Vagina (tissue), 2 donors: ENCODE data around the gene UTP11. TPM values are rescaled to one million over a fixed set of nuclear protein-coding genes. Genes with fewer than 3 reads are reported as not detected.

Source experiments
- DNase-seq, 2 donors: peaks; one replicate each; pipeline ENCODE4 v3.0.0-alpha.2; 2017; ENCODE audit errors: extremely low spot score in 2 of 2
- H3K27ac ChIP-seq: fragments of 200-600 bp; sonication (generic); one replicate; pipeline ENCODE4 v1.5.1; 2019
- H3K27me3 ChIP-seq: fragments of 200-600 bp; sonication (generic); one replicate; pipeline ENCODE4 v1.5.1; 2019
- H3K36me3 ChIP-seq, 2 donors: fragments of 200-600 bp; sonication (generic); one replicate each; pipeline ENCODE4 v1.5.1; 2017 to 2019
- H3K4me1 ChIP-seq: fragments of 200-600 bp; sonication (generic); one replicate; pipeline ENCODE4 v1.5.1; 2019
- H3K4me3 ChIP-seq, 2 donors: fragments of 200-600 bp; sonication (generic); 1 replicate in 1 of 2; 2 replicates in 1 of 2; pipeline ENCODE4 v1.5.1; 2016 to 2019
- H3K9me3 ChIP-seq: fragments of 200-600 bp; sonication (generic); one replicate; pipeline ENCODE4 v1.5.1; 2019
- POLR2A ChIP-seq, 2 donors: fragments of 450-650 bp; IDR thresholded peaks; one replicate each; pipeline ENCODE4 v1.6.1; 2017; ENCODE audit warnings: antibody characterized with exemption in 2 of 2, mild to moderate bottlenecking in 2 of 2, moderate library complexity in 2 of 2
- POLR2AphosphoS5 ChIP-seq, 2 donors: sonication (generic); formaldehyde crosslinking; IDR thresholded peaks; one replicate each; pipeline ENCODE4 v1.9.0; 2017; ENCODE audit warnings: antibody characterized with exemption in 2 of 2, mild to moderate bottlenecking in 2 of 2, low read depth in 1 of 2; ENCODE audit not compliant: insufficient read depth in 1 of 2
- intact Hi-C: fragments of 100-400 bp; cut with DNase I; formaldehyde crosslinking; loops from one replicate; pipeline ENCODE4 v1.15.1; 2023
- total RNA-seq: library from RNA; depleted of rRNA; stranded (reverse); fragments of >200 nt; gene quantifications from one replicate; pipeline ENCODE4 v1.2.3, GENCODE V29; 2016
- TF ChIP-seq, protein P1 (sequence below), 3 experiments: fragments of 450-650 bp in 2 of 3; fragments of 200-600 bp in 1 of 3; sonication (generic) in 1 of 3; IDR thresholded peaks; one replicate each; pipeline ENCODE4 v1.5.1; 2017 to 2019; ENCODE audit warnings: antibody characterized with exemption in 3 of 3, mild to moderate bottlenecking in 2 of 3, moderate library complexity in 2 of 3

Gene UTP11
- total RNA-seq, 1 donor from 2014 or later, result 18.7 TPM

DNA sequence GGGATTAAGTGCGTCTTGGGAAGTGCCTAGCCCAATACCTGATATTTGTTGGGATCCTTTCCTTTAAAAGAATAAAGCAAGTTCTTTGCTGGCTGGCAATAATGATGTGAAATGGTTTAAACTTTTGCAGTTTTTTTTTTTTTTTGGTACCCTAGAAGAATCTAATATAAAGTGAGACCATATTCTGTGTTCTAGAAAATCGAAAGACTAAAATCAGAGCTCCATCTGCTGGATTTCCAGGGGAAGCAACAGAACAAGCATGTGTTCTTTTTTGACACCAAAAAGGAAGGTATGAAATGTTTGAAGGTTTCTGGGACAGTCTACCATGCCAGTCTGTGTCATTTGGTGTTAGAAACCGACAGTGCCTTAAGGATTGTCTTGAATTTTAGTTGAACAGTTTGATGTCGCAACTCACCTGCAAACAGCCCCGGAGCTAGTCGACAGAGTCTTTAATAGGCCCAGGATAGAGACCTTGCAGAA lies 6.4 kb downstream of the UTP11 start:
- Histone ChIP-seq H3K27me3 (no peaks in the 10 kb centered on the region), H3K27ac (no peak overlapping the region), H3K36me3 (peaks cover 0 to 64% of the 10 kb centered on the region in 2 donors), H3K4me1 (peaks cover 23% of the 10 kb centered on the region), H3K9me3 (no peaks in the 10 kb centered on the region), H3K4me3 (no peak overlapping the region)
- no peak for DNase-seq
- no peak for TF ChIP-seq POLR2AphosphoS5 (IDR thresholded peaks at IDR 0.05; ENCODE audit: insufficient read depth in 1 of 2, low read depth in 1 of 2)
- TF ChIP-seq, protein P1, sequence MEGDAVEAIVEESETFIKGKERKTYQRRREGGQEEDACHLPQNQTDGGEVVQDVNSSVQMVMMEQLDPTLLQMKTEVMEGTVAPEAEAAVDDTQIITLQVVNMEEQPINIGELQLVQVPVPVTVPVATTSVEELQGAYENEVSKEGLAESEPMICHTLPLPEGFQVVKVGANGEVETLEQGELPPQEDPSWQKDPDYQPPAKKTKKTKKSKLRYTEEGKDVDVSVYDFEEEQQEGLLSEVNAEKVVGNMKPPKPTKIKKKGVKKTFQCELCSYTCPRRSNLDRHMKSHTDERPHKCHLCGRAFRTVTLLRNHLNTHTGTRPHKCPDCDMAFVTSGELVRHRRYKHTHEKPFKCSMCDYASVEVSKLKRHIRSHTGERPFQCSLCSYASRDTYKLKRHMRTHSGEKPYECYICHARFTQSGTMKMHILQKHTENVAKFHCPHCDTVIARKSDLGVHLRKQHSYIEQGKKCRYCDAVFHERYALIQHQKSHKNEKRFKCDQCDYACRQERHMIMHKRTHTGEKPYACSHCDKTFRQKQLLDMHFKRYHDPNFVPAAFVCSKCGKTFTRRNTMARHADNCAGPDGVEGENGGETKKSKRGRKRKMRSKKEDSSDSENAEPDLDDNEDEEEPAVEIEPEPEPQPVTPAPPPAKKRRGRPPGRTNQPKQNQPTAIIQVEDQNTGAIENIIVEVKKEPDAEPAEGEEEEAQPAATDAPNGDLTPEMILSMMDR (IDR thresholded peaks at IDR 0.05), result peak in 2 of 3 experiments; percentile 25 to 59
- intact Hi-C loops, result no loop called here

- DNase-seq, result no peak
- Histone ChIP-seq H3K4me3 (no peak overlapping the region), H3K36me3 (peaks cover 0 to 72% of the 10 kb centered on the region in 2 donors), H3K4me1 (peaks cover 8% of the 10 kb centered on the region), H3K27me3 (no peaks in the 10 kb centered on the region), H3K9me3 (no peaks in the 10 kb centered on the region), H3K27ac (no peak overlapping the region)
- intact Hi-C loops, result no loop called here
- TF ChIP-seq, protein P1 (IDR thresholded peaks at IDR 0.05), result no peak
- TF ChIP-seq POLR2AphosphoS5 (IDR thresholded peaks at IDR 0.05; ENCODE audit: insufficient read depth in 1 of 2, low read depth in 1 of 2) (no peak), POLR2A (IDR thresholded peaks at IDR 0.05) (no peak)
Observed at GRCh38 chr1:38020396-38020795, 7.9 kb downstream of the UTP11 start.

DNA sequence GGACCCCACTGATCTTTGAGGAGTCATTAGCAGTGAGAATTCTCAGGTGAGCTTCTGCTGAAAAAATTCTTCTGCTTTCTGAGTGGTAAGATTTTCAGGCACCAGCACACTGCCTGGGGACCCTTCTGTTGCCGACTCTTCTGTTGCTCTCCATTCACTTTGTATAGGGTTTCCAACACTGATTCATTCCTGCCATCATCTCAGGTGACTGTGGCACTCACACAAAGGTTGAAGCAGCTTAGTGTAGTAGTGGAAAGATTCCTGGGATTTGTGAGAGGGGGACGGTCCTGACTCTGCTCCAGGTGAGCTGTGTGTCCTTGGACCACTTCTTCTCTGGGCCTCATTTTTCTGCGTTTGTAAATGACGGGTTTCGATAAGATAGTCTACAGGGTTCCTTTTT lies 9.4 kb downstream of the UTP11 start:
- Histone ChIP-seq H3K36me3 (peaks cover 0 to 68% of the 10 kb centered on the region in 2 donors), H3K9me3 (no peaks in the 10 kb centered on the region), H3K4me3 (no peak overlapping the region), H3K4me1 (no peaks in the 10 kb centered on the region), H3K27me3 (no peaks in the 10 kb centered on the region), H3K27ac (no peak overlapping the region)
- DNase-seq, result no peak
- intact Hi-C loops, result no loop called here
- TF ChIP-seq, protein P1 (IDR thresholded peaks at IDR 0.05), result no peak

DNA sequence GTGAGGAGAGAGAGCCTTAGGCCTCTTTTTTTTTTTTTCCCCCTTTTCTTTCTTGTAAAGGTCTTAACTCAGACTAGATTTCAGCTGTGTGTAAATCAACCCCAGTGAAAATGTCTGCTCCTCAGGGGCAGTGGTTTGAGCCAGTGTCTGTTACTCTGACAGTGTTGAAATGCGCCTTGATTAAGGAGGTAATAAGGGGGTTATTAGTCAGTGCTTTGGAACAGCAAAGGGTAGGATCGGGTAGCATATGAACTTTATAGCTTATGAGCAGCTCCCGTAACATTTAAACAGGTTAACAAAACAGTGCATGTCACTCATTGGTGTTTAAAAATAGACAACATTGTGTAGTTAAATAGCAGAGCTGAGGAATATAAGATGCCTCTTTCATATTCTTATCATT lies 10.3 kb downstream of the UTP11 start:
- H3K36me3 ChIP-seq, result peaks cover 0 to 65% of the 10 kb centered on the region in 2 donors
- H3K27ac ChIP-seq, result no peak overlapping the region
- intact Hi-C loops, result no loop called here
- DNase-seq, result no peak
- peaks cover 1% of the 10 kb centered on the region for H3K4me1 ChIP-seq
- TF ChIP-seq POLR2AphosphoS5 (IDR thresholded peaks at IDR 0.05; ENCODE audit: insufficient read depth in 1 of 2, low read depth in 1 of 2) (no peak), POLR2A (IDR thresholded peaks at IDR 0.05) (no peak)
- TF ChIP-seq, protein P1 (IDR thresholded peaks at IDR 0.05), result no peak
- no peaks in the 10 kb centered on the region for H3K9me3 ChIP-seq
- H3K27me3 ChIP-seq, result no peaks in the 10 kb centered on the region
- H3K4me3 ChIP-seq, result no peak overlapping the region

GRCh38 chr1:38025233-38025632 lies 12.7 kb downstream of the UTP11 start:
- no peaks in the 10 kb centered on the region for H3K27me3 ChIP-seq
- H3K27ac ChIP-seq, result no peak overlapping the region
- no peak for DNase-seq
- intact Hi-C loops, result no loop called here
- no peak for TF ChIP-seq POLR2AphosphoS5 (IDR thresholded peaks at IDR 0.05; ENCODE audit: insufficient read depth in 1 of 2, low read depth in 1 of 2)
- no peak for TF ChIP-seq POLR2A (IDR thresholded peaks at IDR 0.05)
- TF ChIP-seq, protein P1 (IDR thresholded peaks at IDR 0.05), result no peak
- no peaks in the 10 kb centered on the region for H3K9me3 ChIP-seq
- H3K36me3 ChIP-seq, result peaks cover 0 to 45% of the 10 kb centered on the region in 2 donors
- H3K4me1 ChIP-seq, result peaks cover 25% of the 10 kb centered on the region
- no peak overlapping the region for H3K4me3 ChIP-seq
